Upper lobe of right lung (tissue), 1 donor: ENCODE results near the gene ITPRIPL1. TPM values are rescaled to one million over a fixed set of nuclear protein-coding genes. Genes with fewer than 3 reads are reported as not detected.

Experiments
- ATAC-seq: fragments of 200-7000 bp; cut with Tn5 transposase; one replicate; pipeline ENCODE4 v1.9.1; 2020; ENCODE audit warnings: mild to moderate bottlenecking, moderate library complexity
- DNase-seq: peaks from one replicate; pipeline ENCODE4 v3.0.0-alpha.2; 2020
- H3K27ac ChIP-seq: fragments of 200-600 bp; one replicate; pipeline ENCODE4 v1.8.0; 2022
- H3K27me3 ChIP-seq: fragments of 200-600 bp; one replicate; pipeline ENCODE4 v1.8.0; 2022; ENCODE audit warnings: mild to moderate bottlenecking
- H3K36me3 ChIP-seq: fragments of 200-600 bp; one replicate; pipeline ENCODE4 v1.8.0; 2022
- H3K4me1 ChIP-seq: fragments of 200-600 bp; one replicate; pipeline ENCODE4 v1.8.0; 2022
- H3K4me3 ChIP-seq: fragments of 200-600 bp; one replicate; pipeline ENCODE4 v1.8.0; 2022; ENCODE audit warnings: mild to moderate bottlenecking
- H3K9me3 ChIP-seq: fragments of 200-600 bp; one replicate; pipeline ENCODE4 v1.8.0; 2022
- intact Hi-C: fragments of 100-400 bp; cut with DNase I; formaldehyde crosslinking; loops from one replicate; pipeline ENCODE4 v1.11.0; 2022
- total RNA-seq: library from RNA; stranded (reverse); fragmentation: NEBNext Ultra II Directional; extraction: Animal tissue kit (Norgen Biotek cat#: 25700); gene quantifications from one replicate; pipeline ENCODE4 v1.2.1, GENCODE V29; 2021
- TF ChIP-seq, protein P1 (sequence below): fragments of 200-600 bp; IDR thresholded peaks from one replicate; pipeline ENCODE4 v1.8.0; 2022; ENCODE audit warnings: antibody characterized with exemption
- donor health status: DM: no; HTN: yes; CAD: no; lungs with severe emphysema.

Gene ITPRIPL1
- total RNA-seq, 1 donor from 2014 or later, result 1.3 TPM

DNA sequence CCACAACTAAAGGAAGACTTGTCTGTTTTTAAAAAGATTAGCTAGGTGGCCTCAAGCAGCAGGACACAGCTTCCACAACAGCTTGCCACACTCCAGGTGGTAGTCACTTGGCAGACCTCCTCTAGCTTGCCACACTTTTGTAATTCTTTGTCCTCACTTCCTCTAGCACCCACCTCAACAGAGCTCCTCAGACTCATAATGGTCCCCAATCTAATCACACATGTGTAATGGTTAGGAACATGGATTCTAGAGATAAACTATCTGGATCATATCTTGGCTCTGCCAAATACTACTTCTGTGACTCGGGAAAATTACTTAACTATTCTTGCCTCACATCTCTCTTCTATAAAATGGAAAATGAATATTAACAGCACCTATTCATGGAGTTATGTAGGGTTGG lies 23.3 kb upstream of the ITPRIPL1 start:
- intact Hi-C loops, result no loop called here
- H3K36me3 ChIP-seq, result peaks cover 76% of the 10 kb centered on the region
- ATAC-seq, result no peak

DNA sequence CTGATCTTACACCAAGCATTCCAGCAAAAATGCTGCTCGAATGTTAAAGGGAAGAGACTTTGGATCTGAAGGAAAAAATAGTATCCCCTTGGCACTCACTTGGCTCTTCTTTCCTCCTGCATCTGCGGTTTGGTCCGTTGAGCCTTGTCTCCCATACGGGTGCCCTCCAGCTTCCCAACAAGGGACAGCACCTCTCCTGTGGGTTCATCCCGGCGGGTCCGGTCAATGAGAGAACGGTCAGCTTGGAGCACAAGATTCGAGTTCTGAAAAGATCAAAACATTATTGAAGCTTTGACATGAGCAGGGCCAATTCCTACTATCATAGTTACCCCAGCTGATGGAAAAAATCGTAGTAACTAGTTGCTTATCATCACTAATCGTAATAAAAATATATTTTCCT lies 20.5 kb upstream of the ITPRIPL1 start:
- H3K4me3 ChIP-seq, result peak overlapping the region; percentile 69
- peak overlapping the region; percentile 67 for H3K27ac ChIP-seq
- no peak for ATAC-seq
- intact Hi-C loops, result no loop called here
- no peaks in the 10 kb centered on the region for H3K27me3 ChIP-seq
- no peak for DNase-seq
- H3K4me1 ChIP-seq, result peaks cover 28% of the 10 kb centered on the region
- H3K9me3 ChIP-seq, result no peaks in the 10 kb centered on the region
- H3K36me3 ChIP-seq, result peaks cover 49% of the 10 kb centered on the region
- TF ChIP-seq, protein P1, sequence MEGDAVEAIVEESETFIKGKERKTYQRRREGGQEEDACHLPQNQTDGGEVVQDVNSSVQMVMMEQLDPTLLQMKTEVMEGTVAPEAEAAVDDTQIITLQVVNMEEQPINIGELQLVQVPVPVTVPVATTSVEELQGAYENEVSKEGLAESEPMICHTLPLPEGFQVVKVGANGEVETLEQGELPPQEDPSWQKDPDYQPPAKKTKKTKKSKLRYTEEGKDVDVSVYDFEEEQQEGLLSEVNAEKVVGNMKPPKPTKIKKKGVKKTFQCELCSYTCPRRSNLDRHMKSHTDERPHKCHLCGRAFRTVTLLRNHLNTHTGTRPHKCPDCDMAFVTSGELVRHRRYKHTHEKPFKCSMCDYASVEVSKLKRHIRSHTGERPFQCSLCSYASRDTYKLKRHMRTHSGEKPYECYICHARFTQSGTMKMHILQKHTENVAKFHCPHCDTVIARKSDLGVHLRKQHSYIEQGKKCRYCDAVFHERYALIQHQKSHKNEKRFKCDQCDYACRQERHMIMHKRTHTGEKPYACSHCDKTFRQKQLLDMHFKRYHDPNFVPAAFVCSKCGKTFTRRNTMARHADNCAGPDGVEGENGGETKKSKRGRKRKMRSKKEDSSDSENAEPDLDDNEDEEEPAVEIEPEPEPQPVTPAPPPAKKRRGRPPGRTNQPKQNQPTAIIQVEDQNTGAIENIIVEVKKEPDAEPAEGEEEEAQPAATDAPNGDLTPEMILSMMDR, result no peak

More for the DNA sequence above, 23.3 kb upstream of the ITPRIPL1 start:
- H3K4me3 ChIP-seq, result no peak overlapping the region
- no peak for DNase-seq
- TF ChIP-seq, protein P1, result no peak
- H3K27ac ChIP-seq, result no peak overlapping the region
- no peaks in the 10 kb centered on the region for H3K9me3 ChIP-seq
- no peaks in the 10 kb centered on the region for H3K27me3 ChIP-seq
- peaks cover 28% of the 10 kb centered on the region for H3K4me1 ChIP-seq

DNA sequence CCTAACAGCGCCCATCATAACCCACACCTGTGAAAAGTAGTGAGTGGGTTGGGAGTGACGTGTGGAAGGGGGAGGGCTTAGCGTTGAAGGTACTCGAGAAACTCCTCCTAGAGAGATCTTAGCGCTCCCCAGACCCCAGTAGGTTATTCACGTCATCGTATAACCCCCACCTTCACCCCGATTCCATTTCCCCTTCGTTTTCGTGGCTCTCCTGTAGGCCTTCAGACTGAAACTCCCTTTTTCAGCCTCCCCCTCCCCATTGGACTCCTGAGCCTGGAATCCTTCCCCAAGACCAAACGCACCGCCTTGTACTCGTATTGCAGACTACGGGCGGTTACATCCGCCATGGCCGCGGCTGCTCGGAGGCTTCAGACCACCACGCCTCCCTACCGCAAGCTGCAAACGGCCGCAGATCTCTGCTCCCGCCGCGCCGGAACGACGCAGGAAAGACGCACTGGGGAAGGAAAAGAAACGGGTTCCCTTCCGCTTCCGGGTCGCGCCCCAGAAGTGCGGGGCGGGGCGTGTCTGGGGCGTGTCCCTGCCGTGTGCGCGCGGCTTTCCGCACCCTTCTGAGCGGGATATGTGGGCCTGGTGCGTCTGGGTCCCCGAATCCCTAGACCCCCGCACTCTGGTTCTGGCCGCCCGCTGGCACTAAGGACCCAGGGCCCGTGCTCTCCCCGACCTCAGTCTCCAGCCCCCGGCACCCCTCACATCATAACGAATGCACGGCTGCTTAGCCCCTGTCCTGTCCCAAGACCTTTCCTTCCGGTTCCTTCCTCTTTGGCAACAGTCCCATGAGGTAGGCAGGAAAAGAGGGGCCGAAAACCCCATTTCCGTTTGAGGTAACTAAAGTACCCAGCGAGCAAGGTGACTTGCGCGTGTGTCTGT lies 19.8 kb upstream of the ITPRIPL1 start, which contains the start of gene SNRNP200:
Gene SNRNP200, minus strand, starts transcription at position 456 of the 888 bp plus-strand sequence. Its CDS starts 109 bp downstream, at position 347.
- Histone ChIP-seq H3K9me3 (no peaks in the 10 kb centered on the region), H3K27me3 (no peaks in the 10 kb centered on the region), H3K36me3 (peaks cover 41% of the 10 kb centered on the region), H3K4me1 (peaks cover 28% of the 10 kb centered on the region), H3K4me3 (peak within 1 kb of the TSS; percentile 69), H3K27ac (peak within 1 kb of the TSS; percentile 67)
- intact Hi-C loops, result no loop called here
- ATAC-seq, result peak; percentile 100
- peak; percentile 94 for DNase-seq
- TF ChIP-seq, protein P1, result no peak

DNA sequence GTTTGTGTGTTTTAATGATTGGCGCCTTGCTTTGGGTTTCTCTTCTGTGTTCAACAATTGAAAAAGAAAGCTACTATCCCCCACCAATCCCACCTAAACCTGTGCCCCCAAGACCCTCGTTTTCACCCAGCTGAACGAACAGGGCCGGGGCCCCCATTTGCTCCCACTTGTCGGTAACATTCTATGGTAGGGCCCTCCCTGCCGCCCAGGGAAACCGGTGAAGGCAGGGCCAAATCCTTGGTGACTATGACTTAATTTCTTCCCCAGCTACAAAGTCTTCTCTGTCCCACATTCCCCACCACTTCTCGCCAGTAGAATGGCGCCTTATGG lies 19.2 kb upstream of the ITPRIPL1 start:
- Histone ChIP-seq H3K36me3 (peaks cover 35% of the 10 kb centered on the region), H3K27ac (peak overlapping the region; percentile 67), H3K4me3 (peak overlapping the region; percentile 69), H3K4me1 (peaks cover 28% of the 10 kb centered on the region), H3K27me3 (no peaks in the 10 kb centered on the region), H3K9me3 (no peaks in the 10 kb centered on the region)
- ATAC-seq (no peak), DNase-seq (no peak)
- intact Hi-C loops, result no loop called here
- TF ChIP-seq, protein P1, result no peak

DNA sequence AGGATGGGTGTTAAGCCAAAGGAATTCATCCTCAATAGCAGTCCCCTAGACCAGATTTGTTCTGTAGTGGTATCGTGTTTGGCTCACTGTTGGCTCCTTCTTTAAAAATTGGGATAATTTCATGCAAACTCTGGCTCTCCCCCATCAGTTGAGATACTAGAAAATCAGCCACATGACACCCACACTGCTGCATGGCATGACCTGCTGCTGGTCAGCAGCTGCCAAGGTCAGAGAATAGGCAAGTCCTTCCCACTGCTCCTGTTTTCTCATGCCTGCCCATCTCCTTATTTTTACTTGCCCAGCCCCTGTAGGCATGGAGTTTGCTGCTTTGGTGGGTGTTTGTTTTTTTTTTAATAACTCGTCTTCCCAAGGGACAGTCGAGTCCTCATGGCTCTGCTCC lies 18.7 kb upstream of the ITPRIPL1 start:
- Histone ChIP-seq H3K27me3 (no peaks in the 10 kb centered on the region), H3K9me3 (no peaks in the 10 kb centered on the region), H3K36me3 (peaks cover 31% of the 10 kb centered on the region), H3K27ac (no peak overlapping the region), H3K4me1 (peaks cover 28% of the 10 kb centered on the region), H3K4me3 (peak overlapping the region; percentile 69)
- DNase-seq (no peak), ATAC-seq (no peak)
- intact Hi-C loops, result no loop called here
- TF ChIP-seq, protein P1, result no peak
